ENCODE measurements around the gene EPB41L4B. TPM values are rescaled to one million over a fixed set of nuclear protein-coding genes. Genes with fewer than 3 reads are reported as not detected.

The EPB41L4B gene
- total and polyA plus RNA-seq, 2 of the 4 experiments (the other 2 are of a cell fraction) = 0.36 to 0.54 TPM

DNA sequence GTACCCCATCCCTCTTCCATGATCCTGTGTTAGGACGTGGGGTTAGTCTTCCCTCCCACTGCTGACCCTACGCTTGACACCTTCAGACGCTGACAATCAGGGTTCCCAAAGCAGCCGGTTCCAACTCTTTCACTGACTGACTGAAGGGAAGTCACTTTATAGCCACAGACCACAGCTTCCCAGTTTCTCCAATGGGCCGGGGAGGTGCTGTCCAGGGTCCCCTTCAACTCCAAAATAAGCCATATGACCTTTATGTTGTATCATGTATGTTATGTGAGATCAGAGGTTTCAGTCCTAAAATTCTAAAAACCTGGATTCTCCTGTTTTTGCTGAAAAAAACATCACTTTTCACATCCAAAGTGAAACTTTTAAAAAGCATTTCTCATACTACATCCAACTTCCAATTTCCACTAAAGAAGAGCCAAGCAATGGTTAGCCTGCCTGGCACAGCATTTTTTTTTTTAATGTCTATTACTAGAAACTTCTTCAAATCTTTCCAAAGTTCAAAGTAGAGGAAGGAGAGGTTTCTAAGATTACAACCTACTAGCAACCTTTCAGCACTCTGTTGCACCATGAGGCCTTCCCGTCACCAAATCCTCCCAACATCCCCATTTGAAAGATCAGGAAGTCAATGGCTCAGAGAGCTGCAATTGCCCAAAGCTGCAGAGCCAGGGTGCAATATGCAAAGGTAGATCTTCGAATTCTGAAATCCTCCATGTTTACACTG, 5.2 kb downstream of the EPB41L4B start:
- Histone ChIP-seq H2BK20ac (ENCODE audit: low read depth, low read length) (no peak overlapping the region), H2AK5ac (ENCODE audit: low read depth, low read length) (no peak overlapping the region), H3K27me3 (ENCODE audit: control insufficient read depth, insufficient read depth, low read length) (peaks cover 60% of the 10 kb centered on the region), H2BK15ac (ENCODE audit: low read depth, low read length) (no peak overlapping the region), H2AFZ (replicated peaks; ENCODE audit: low read length, poor library complexity) (no peak overlapping the region), H4K5ac (ENCODE audit: low read depth, low read length) (no peak overlapping the region), H2BK5ac (ENCODE audit: low read depth, low read length, poor library complexity, severe bottlenecking) (no peak overlapping the region), H3K79me1 (ENCODE audit: low read depth in 1 of 2, low read length in 2 of 2) (no peaks in the 10 kb centered on the region), H3K4ac (ENCODE audit: low read depth, low read length) (no peak overlapping the region), H3K9ac (ENCODE audit: low read depth, low read length) (no peak overlapping the region), H3K18ac (ENCODE audit: low read depth, low read length) (no peak overlapping the region), H4K8ac (ENCODE audit: low read depth in 2 of 2, low read length in 2 of 2) (no peak overlapping the region), H3K4me3 (ENCODE audit: insufficient read depth, low read depth, low read length) (no peak overlapping the region), H3K23ac (ENCODE audit: low read depth, low read length) (no peak overlapping the region), H3K9me1 (ENCODE audit: insufficient read depth, low read length) (no peaks in the 10 kb centered on the region; the same call in 1 of the 2 replicates), H3K56ac (ENCODE audit: extremely low read depth, insufficient read depth, low read length) (no peak overlapping the region), H3K4me1 (ENCODE audit: control insufficient read depth, insufficient read depth, low read length) (peaks cover 2% of the 10 kb centered on the region), H3K27ac (ENCODE audit: insufficient read depth, low read length) (no peak overlapping the region), H2BK120ac (ENCODE audit: low read depth, low read length) (no peak overlapping the region), H3K36me3 (ENCODE audit: control insufficient read depth, insufficient read depth, low read length) (no peaks in the 10 kb centered on the region), H3K14ac (replicated peaks; ENCODE audit: low read depth, low read length) (no peak overlapping the region), H3K9me3 (ENCODE audit: control insufficient read depth, insufficient read depth, low read length) (no peaks in the 10 kb centered on the region), H3K4me2 (ENCODE audit: low read depth, low read length) (no peak overlapping the region), H4K91ac (ENCODE audit: insufficient read depth, low read depth, low read length) (no peak overlapping the region), H2AK9ac (replicated peaks; ENCODE audit: low read depth, low read length, poor library complexity) (no peak overlapping the region), H4K20me1 (ENCODE audit: insufficient read depth, low read length) (no peaks in the 10 kb centered on the region)
- intact Hi-C loops (cut with micrococcal nuclease) (no loop called here), in situ Hi-C loops (cut with MboI; ENCODE audit: low sequenced_read_pairs) (loop anchor here (5.0 to 25.0 kb wide), 3 partner anchors 68 to 253 kb away; no protein-coding TSS in a partner anchor), dilution Hi-C loops (cut with HindIII; ENCODE audit: low sequenced_read_pairs, unreplicated experiment) (no loop called here)
- ATAC-seq (ENCODE audit: low read depth) = no peak
- no peak for DNase-seq
- ChIA-PET POLR2A (ENCODE audit: unreplicated experiment) (no interaction called here), CTCF (interaction anchor here (1.1 kb wide), 1 partner anchor 16 kb away, joined by 3 read pairs; no protein-coding TSS in a partner anchor)
- no CpG with 5 or more reads among the region's 7 CpGs for WGBS, 2 experiments (ENCODE audit: extremely low coverage in 2 of 2, insufficient read length in 1 of 2)
- BruUV-seq (replicated peaks) = no TSS peak
- TF ChIP-seq, protein P1, sequence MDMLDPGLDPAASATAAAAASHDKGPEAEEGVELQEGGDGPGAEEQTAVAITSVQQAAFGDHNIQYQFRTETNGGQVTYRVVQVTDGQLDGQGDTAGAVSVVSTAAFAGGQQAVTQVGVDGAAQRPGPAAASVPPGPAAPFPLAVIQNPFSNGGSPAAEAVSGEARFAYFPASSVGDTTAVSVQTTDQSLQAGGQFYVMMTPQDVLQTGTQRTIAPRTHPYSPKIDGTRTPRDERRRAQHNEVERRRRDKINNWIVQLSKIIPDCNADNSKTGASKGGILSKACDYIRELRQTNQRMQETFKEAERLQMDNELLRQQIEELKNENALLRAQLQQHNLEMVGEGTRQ (IDR thresholded peaks at IDR 0.05; ENCODE audit: low read depth, low read length) = no peak
- TF ChIP-seq CEBPB (IDR thresholded peaks at IDR 0.05; ENCODE audit: low read depth, low read length) = no peak

Measured in IMR-90 (cell line).